Loucy (cell line): ENCODE results near the gene MCFD2.

ENCODE experiments used
- EZH2phosphoT487 ChIP-seq: fragments of 200-600 bp; IDR thresholded peaks from 2 replicates; pipeline ENCODE4 v1.6.1; 2018; ENCODE audit warnings: antibody characterized with exemption, mild to moderate bottlenecking, moderate library complexity, borderline replicate concordance
- TF ChIP-seq, protein P1 (sequence below): fragments of 200-600 bp; sonication (generic); conservative IDR thresholded peaks from 2 replicates; pipeline ENCODE4 v1.5.1; 2014; ENCODE audit warnings: mild to moderate bottlenecking, antibody characterized with exemption, low read length

- TF ChIP-seq, protein P1, sequence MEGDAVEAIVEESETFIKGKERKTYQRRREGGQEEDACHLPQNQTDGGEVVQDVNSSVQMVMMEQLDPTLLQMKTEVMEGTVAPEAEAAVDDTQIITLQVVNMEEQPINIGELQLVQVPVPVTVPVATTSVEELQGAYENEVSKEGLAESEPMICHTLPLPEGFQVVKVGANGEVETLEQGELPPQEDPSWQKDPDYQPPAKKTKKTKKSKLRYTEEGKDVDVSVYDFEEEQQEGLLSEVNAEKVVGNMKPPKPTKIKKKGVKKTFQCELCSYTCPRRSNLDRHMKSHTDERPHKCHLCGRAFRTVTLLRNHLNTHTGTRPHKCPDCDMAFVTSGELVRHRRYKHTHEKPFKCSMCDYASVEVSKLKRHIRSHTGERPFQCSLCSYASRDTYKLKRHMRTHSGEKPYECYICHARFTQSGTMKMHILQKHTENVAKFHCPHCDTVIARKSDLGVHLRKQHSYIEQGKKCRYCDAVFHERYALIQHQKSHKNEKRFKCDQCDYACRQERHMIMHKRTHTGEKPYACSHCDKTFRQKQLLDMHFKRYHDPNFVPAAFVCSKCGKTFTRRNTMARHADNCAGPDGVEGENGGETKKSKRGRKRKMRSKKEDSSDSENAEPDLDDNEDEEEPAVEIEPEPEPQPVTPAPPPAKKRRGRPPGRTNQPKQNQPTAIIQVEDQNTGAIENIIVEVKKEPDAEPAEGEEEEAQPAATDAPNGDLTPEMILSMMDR, result no peak
- TF ChIP-seq EZH2phosphoT487, result no peak
These were observed 43.6 kb downstream of the MCFD2 start for GRCh38 chr2:46871976-46872381.
